A673 (cell line): ENCODE measurements around the gene EFNA5.

Experiments
- EZH2 ChIP-seq: fragments of 200-600 bp; sonication (generic); IDR thresholded peaks from 2 replicates; pipeline ENCODE4 v1.6.1; 2017; ENCODE audit warnings: borderline replicate concordance, low read depth, mild to moderate bottlenecking, mixed read lengths, antibody characterized with exemption, low read length; ENCODE audit not compliant: poor library complexity, severe bottlenecking
- TF ChIP-seq, protein P1 (sequence below): fragments of 300-800, 200-600 bp; sonication (generic); conservative IDR thresholded peaks from 2 replicates; pipeline ENCODE4 v1.5.1; 2017; ENCODE audit warnings: low read depth, mild to moderate bottlenecking, antibody characterized with exemption, low read length, moderate library complexity, mixed read lengths

DNA sequence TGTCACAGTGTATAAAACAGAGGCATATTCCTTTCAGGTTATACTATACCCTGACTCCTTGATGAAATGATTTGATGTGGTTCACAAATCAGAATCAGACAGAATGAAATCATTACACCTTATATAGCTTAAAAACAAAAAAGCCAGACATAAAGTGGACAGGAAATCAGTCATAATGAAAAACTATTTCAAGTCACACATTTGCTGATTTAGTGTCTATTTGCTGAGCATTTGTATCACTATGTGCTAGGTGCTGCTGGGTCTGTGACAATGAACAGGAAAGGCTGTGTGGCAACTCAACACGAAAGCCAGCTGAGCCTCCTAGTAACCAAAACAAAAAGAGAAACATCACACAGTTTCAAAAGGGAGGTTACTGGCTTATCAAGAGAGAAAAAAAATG is 194.0 kb downstream of the EFNA5 start:
- TF ChIP-seq EZH2: no peak
- TF ChIP-seq, protein P1, sequence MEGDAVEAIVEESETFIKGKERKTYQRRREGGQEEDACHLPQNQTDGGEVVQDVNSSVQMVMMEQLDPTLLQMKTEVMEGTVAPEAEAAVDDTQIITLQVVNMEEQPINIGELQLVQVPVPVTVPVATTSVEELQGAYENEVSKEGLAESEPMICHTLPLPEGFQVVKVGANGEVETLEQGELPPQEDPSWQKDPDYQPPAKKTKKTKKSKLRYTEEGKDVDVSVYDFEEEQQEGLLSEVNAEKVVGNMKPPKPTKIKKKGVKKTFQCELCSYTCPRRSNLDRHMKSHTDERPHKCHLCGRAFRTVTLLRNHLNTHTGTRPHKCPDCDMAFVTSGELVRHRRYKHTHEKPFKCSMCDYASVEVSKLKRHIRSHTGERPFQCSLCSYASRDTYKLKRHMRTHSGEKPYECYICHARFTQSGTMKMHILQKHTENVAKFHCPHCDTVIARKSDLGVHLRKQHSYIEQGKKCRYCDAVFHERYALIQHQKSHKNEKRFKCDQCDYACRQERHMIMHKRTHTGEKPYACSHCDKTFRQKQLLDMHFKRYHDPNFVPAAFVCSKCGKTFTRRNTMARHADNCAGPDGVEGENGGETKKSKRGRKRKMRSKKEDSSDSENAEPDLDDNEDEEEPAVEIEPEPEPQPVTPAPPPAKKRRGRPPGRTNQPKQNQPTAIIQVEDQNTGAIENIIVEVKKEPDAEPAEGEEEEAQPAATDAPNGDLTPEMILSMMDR: no peak
